Stimulated activated CD8-positive, alpha-beta memory T cell treated with anti-CD3 and anti-CD28 coated beads, Interleukin-12 subunit alpha, Interleukin-12 subunit beta, amount 100 ng/mL, for 1 hour (primary cell): ENCODE measurements around the gene CFLAR.
"Not testable (repeated sequence)": the region's sequence is repeated elsewhere in the genome, so short reads cannot be mapped to it uniquely, and the experiment has no call there.

ENCODE experiments used
- DNase-seq: peaks from one replicate; pipeline ENCODE4 v3.0.0-alpha.2; 2020; ENCODE audit warnings: low read depth

Gene CFLAR

DNA sequence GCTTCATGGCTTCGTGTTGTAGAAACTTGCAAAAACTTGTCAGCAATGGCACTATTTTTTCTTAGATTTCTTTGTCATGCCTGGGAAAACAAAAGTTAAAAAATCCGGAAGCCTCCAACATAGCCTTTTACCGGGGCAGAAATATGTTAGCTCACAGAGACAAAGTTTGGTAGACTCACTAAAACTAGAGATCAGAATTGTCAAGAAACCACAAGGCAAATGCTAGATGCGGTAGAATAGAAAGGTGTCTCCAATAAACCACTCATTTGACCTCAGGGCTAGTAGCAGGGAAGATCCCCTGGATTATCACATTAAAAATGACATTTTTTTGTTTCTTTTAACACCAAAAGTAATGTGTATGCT lies 67.4 kb downstream of the CFLAR start:
- no peak for DNase-seq

DNA sequence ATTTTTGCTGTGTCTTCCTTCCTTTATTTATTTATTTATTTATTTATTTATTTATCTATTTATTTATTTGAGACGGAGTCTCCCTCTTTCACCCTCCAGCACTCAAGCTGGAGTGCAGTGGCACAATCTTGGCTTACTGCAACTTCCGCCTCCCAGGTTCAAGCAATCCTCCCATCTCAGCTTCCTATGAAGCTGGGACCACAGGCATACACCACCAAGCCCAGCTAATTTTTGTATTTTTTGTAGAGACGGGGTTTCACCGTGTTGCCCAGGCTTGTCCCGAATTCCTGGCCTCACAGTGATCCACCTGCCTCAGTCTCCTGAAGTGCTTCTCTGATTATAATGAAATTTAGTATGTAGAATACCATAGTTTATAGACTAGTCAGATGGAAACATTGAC lies 67.9 kb downstream of the CFLAR start:
- DNase-seq: not testable (repeated sequence)

DNA sequence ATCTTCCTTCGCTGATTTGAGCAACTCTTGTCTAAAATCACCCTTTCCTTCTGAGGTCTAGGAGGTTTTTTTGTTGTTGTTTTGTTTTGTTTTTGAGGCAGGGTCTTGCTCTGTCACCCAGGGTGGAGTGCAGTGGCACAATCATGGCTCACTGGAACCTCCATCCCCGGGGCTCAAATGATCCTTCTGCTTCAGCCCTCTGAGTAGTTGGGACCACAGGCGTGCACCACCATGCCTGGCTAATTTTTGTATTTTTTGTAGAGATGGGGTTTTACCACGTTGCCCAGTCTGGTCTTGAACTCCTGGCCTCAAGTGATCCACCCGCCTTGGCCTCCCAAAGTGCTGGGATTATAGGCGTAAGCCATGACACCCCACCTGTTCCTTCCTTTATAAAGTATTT lies 68.3 kb downstream of the CFLAR start:
- DNase-seq: not testable (repeated sequence)

DNA sequence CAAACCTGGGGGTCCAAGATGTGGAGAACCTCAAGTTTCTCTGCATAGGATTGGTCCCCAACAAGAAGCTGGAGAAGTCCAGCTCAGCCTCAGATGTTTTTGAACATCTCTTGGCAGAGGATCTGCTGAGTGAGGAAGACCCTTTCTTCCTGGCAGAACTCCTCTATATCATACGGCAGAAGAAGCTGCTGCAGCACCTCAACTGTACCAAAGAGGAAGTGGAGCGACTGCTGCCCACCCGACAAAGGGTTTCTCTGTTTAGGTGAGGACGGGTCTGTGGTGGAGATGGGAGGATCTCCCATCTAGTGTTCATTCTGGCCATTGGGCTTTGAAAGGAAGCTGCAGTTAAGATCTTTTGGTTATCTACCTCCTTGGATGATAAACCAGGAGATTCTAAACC lies 69.9 kb downstream of the CFLAR start:
- DNase-seq: no peak

DNA sequence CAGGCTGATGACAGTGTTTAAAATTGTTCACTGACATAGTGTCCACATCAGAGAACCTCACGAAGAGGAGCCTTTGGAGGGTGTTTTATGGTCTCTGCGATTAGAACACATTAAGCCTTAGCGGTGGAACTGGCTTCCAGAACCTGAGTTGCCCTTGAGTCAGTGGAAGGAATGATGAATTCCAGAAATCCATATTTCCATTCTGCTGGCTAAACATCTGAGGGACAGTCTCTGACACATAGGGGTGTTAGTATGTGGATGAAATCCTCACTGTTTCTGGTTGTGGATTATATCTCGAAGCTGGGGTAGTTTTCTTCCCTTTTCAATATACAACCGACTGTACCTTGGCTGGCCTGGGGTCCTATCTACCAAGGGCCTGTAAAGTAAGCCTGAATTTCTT lies 71.0 kb downstream of the CFLAR start:
- DNase-seq: no peak

DNA sequence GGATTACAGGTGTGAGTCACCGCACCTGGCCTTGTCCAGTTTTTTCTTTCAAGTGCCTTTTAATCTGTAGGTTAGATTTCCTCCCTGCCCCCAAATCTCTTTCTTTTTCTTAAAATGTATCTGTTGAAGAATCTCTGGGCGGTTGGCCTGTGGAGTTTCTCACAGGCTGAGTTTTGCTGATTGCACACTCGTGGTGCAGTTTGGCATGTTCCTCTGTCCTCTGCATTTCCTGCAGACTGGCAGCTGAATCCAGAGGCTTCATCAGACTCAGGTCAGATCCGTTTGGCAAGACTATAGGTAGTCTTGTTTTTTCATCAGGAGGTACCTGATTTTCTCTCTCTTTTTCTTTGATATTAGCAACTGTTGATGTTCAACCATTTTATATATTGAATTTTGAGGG lies 72.5 kb downstream of the CFLAR start:
- DNase-seq: no peak

DNA sequence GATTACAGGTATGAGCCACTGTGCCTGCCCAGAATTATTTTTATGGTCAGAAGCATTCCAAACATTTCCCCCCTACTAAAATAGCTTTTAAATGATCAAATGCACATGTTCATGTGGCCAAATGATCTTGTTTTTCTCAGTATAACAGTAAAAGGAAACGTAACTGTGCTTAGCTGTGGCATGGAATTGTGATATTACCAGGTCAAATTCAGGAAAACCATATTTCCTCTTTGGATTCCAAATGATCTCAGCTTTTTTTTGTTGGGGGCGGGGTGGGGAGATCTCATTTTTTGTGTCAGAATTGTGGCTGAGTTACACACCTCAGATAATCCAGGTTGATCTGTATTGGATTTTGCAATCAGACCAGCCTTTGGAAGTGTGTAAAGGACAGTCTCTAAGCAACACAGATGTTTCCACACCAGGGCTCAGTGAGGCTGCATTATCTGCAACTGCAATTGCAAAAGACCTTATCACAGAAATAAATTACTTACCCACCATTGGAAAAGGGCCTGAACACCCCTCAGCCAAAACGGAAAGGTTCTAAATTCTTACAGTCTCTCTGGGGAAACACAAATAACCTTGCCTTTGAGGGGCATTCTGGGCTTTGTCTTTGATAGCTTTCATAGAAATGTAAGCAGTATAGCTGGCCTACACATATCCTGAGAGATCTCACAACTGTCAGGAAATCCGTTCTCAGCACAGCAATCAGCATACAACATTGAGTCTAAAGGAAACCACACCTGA lies 75.3 kb downstream of the CFLAR start:
- no peak for DNase-seq

DNA sequence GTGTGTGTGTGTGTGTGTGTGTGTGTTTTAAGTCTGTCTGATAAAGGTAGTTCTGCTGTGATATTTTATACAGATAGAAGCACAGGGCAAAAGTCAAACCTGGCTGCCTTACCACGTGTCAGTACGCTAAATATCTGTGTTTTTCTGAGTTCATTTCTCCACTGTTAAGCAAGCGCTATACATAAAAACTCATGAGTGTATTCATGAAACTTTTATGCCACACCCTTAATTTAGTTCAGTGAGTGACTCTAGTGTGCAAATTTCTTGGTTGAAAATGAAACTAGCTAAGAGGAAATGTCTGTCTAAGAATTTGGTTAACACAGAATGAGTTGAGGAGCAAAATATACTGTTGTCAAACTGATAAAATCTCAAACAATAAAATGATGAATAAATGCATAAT lies 78.1 kb downstream of the CFLAR start:
- no peak for DNase-seq

DNA sequence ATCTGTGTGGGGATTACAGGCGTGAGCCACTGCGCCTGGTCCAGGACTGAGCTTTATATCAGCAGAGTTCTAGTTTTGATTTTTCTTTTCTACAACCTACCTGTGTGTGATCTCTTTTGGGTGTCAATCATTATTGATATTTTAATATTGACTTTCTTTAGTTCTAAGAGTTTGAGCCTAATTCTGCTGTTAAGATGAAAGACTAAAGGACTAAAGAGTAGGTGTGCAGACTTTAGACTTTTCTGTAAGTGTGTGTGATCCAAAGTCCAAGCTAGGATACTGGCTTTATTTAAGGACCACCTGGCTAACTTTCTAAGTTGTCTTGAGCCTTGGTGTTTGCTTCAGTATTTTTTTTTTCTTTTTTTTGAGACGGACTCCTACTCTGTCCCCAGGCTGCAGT lies 79.4 kb downstream of the CFLAR start:
- no peak for DNase-seq

DNA sequence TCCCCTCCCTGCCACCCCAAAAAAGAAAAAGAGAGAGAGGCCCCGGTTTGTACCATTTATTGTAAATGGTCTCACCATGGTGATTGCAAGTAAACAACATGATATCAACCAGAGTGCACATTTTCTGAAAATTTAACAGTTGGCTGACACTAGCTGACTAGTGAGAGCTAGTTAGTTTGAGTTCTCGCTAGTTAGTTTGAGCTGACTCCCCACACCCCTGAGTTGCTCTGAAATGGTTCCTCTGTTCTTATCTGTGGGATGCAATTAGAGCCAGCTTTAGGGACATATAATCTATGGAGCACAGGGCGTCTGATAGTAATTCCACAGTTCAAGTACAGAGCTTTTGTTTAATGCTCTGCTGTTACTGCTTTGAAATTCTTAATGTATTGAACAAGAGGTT lies 80.0 kb downstream of the CFLAR start:
- DNase-seq: no peak

DNA sequence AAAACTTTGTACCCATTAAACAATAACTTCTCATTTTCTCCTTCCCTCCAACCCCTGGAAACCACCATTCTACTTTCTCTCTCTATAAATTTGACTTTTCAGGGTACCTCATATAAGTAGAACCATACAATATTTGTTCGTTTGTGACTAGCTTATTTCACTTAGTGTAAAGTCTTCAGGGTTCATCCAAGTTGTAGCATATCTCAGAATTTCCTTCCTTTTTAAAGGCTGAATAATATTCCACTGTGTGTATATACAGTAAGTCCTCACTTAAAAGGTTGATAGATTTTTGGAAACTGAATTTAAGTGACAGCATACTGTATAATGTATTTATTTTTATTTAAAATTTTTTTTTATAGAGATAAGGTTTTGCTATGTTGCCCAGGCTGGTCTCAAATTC lies 80.8 kb downstream of the CFLAR start:
- no peak for DNase-seq

DNA sequence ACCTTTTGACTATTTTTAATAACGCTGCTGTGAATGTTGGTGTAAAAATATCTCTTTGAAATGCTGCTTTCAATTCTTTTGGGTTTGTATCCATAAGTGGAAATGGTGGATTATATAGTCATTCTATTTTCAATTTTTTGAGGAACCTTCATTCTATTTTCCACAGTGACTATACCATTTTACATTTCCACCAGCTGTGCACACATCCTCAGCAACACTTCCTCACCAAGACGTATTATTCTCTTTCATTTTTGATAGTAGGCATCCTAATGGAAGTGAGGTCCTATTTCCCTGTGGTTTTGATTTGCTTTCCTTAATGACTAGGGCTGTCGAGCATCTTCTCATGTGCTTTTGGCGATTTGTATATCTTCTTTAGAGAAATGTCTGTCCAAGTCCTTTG lies 81.8 kb downstream of the CFLAR start:
- no peak for DNase-seq

DNA sequence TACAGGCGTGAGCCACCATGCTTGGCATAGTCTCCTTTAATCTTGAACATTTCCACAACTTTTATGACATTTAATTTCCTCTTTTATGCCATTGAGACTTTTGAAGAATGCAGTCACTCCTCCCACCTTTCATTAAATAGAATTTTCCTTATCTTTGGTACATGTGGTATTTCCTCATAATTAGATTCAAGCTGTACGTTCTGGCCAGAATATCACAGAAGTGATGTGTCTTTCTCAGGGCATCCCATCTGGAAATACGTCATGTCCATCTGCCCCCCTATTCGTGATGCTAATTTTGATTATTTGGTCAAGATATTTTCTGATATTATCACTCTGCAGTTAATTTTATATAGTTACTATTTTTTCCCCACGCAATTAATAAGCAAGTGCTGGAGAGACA lies 83.9 kb downstream of the CFLAR start:
- no peak for DNase-seq

DNA sequence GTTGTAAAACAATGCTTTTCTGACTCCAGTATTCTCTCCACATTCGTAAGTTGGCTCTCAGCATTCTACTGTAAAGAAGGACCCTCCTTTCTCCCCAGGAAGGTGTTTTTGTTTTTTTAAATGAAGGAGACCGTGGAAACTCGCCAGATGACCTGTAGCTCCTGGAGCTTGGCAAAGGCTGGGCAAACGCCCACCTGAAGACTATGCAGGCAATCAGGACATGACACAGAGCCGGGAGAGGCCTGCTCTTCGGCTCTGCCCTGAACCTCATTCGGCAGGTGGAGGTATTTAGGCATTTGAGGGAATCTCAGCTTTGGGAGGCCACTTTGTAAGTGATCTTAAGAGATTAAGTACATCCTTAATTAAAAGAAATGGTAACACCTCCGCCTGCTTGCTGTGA lies 84.4 kb downstream of the CFLAR start:
- no peak for DNase-seq

DNA sequence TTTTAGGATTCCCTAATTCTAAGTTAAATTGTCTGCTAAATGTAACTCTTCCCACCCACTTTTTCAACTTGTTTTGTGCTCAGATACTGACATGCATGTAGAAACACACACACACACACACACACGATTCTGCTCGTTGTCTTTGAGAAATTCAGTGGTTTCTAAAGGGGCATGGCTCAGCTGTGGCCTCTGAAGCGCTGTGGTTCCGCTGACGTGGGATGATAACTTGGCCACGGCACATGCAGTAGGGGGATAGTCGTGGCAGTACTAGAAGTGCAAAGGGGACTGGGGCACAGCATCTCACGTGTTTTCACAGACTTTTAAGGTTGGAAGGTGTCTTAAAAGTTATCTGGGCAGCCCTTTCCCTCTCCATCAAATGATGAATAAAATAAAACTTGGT lies 85.4 kb downstream of the CFLAR start:
- DNase-seq: no peak

DNA sequence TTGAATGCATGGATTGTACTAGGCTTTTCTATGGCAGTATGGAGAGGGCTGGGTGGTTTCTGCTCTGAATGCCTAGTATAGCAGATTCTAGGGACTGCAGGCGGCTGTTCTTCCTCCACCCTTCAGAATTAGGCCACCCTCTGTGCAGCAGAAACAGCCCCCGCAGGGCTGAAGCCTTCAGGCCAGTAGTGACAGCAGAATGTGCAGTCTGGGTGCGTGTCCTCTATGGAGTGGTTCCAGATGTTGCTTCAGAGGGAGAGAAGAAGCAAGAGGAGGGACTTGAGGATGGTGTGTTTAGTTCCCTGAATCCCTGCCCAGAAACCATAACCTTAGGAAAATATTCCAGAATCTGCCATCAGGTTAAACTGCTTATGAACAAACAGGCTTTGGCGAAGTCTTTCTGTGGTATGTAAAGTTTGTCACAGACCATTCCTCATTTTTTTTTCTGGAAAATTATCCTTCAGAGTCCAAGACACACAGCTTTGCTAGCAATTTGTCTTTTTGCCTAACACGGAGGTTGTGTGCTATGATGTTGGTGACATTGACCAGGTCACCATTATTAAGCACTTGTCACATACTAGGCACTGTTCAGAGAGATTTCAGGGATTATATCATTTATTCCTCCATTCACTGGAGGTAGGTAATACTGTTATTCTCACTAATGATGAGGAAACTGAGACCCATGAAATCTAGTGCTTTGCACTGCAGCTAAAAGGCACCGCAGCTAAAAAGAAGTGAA lies 88.1 kb downstream of the CFLAR start:
- no peak for DNase-seq

DNA sequence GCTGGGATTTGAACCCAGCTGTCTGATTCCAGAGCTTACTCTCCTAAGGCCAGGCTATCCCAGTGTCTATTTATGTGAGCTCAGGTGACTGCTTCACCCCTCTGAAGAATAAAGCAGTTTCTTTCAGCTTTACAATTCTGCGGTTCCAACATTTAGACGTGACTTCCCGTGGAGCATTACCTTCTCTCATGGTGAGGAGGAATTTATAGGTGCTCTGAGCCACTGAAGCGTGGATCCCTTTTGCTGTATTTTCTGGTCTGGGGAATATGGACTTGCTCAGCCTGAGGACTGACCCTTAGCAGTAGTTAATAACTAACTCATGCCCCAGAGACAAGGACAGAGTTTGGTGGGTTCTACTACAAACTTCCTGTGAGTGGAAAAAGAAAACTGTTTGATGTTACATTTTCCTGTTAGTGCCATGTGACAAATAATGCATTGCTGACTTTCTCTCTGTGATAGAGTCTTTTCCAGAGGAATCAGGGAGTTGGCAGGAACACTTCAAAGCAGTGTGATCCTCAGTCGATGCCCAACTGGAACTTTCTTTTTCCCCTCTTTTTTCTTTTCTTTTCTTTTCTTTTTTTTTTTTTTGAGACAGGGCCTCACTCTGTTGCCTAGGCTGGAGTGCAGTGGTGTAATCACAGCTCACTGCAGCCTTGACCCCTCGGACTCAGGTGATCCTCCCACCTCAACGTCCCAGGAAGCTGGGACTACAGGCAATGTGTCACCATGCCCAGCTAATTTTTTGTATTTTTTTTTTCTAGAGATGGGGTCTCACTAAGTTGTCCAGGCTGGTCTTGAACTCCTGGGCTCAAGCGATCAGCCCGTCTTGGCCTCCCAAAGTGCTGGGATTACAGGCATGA lies 88.9 kb downstream of the CFLAR start:
- no peak for DNase-seq

DNA sequence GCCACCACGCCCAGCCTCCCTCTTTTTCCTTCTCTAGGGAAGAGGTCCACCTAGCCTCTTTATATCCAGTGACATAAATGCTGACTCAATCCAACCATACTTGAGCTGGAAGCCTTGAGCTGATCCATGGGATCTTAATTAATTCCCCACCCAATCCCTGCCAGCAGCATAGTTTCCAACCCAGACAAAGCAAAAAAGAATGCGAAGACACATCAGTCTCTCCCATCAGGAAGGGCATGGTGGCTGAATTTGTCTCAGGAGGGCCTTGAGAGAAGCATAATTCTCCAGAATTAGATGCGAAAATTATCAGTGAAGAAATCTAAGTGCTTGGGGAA lies 89.5 kb downstream of the CFLAR start:
- no peak for DNase-seq

DNA sequence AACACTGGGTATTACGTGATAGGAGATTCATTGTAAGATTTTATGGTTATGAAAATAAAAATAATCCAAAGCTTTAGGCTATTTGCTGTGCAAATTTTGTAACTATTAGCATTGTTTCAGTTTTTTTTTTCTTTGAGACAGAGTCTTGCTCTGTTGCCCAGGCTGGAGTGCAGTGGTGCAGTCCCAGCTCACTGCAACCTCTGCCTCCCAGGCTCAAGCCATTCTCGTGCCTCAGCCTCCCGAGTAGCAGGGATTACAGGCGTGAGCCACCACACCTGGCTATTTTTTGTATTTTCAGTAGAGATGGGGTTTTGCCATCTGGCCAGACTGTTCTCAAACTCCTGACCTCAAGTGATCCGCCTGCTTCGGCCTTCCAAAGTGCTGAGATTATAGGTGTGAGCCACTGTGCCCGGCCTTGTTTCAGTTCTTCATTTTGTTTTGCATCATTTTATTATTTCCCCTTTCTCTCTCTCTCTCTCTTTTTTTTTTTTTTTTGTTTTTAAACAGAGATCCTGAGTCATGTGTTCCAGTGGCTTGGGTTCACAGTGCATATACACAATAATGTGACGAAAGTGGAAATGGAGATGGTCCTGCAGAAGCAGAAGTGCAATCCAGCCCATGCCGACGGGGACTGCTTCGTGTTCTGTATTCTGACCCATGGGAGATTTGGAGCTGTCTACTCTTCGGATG lies 92.7 kb downstream of the CFLAR start:
- DNase-seq: no peak

DNA sequence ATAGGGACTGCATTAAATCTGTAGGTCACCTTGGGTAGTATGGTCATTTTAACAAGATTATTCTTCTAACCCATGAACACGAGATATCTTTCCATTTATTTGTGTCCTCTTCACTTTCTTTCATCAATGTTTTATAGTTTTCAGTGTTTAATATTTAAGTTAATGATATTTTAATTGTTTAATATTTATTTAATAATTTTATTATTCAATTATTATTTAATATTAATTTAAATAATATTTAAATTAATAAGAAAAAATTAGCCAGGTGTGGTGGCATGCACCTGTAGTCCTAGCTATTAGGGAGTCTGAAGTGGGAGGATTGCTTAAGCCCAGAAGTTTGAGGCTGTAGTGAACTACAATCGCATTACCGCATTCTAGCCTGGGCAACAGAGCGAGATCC lies 100.0 kb downstream of the CFLAR start:
- no peak for DNase-seq

DNA sequence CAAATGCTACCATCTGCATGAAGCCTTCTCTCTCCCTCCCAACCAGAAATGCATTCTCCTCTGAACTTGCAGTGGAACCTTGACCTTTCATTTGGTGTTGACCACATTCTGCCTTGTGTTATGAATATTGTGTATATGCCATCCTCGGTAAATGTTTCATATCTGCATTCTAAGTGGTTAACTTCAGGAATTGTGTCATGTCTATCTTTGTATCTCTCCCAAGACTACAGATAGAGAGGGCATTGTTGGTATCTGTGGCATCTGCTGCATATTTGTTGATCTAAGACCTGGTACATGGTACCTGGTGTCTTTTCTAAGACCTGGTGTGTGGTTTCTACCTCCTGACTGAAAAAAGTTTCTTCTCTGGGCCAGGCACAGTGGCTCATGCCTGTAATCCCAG lies 101.0 kb downstream of the CFLAR start:
- DNase-seq: no peak

DNA sequence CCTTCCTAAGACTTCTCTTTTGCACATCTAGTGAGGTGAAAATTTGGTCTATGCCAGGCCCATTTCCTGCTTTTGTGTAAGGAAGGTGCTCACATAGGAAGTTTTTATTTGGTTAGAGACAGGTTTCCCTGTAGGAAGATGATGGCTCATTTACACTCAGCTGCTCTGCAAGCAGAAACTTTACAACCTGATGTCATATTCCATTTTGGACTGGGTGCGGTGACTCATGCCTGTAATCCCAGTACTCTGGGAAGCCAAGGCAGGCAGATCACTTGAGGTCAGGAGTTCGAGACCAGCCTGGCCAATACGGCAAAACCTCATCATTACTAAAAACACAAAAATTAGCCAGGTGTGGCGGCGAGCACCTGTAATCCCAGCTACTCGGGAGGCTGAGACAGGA lies 102.8 kb downstream of the CFLAR start:
- DNase-seq: no peak
